Activated CD4-positive, alpha-beta T cell treated with anti-CD3 and anti-CD28 coated beads, Interleukin-10, Interleukin-2, amounts not matched to agents 100 ng/mL and 50 ng/mL, durations not matched to agents 16 hours and 8 hours (primary cell): ENCODE measurements around the gene SCML1.

Experiments used
- DNase-seq: peaks from one replicate; pipeline ENCODE4 v3.0.0-alpha.2; 2020

Gene SCML1

GRCh38 chrX:17736856-17737709 lies at the start of gene SCML1:
Gene SCML1 (plus strand): TSS chrX:17737493. CDS start chrX:17744187, 6,694 bp downstream.
- DNase-seq: peak; percentile 75

- DNase-seq: no peak
These were observed 49.6 kb upstream of the SCML1 start for GRCh38 chrX:17687648-17688047.

- peak; percentile 58 for DNase-seq
These were observed 47.3 kb upstream of the SCML1 start for GRCh38 chrX:17689971-17690409.

- DNase-seq: peak; percentile 28
These were observed 44.5 kb upstream of the SCML1 start for GRCh38 chrX:17692709-17693346.

- no peak for DNase-seq
These were observed 40.1 kb upstream of the SCML1 start for GRCh38 chrX:17697191-17697590.

GRCh38 chrX:17700976-17701375 lies 36.3 kb upstream of the SCML1 start:
- DNase-seq: no peak

GRCh38 chrX:17703201-17703600 lies 34.1 kb upstream of the SCML1 start:
- no peak for DNase-seq

- DNase-seq: no peak
These were observed 32.1 kb upstream of the SCML1 start for GRCh38 chrX:17705211-17705610.

- no peak for DNase-seq
These were observed 30.6 kb upstream of the SCML1 start for GRCh38 chrX:17706676-17707075.

GRCh38 chrX:17707731-17708130 lies 29.6 kb upstream of the SCML1 start:
- DNase-seq: no peak

- no peak for DNase-seq
These were observed 26.4 kb upstream of the SCML1 start for GRCh38 chrX:17710871-17711301.

- DNase-seq: no peak
These were observed 24.0 kb upstream of the SCML1 start for GRCh38 chrX:17713288-17713687.

GRCh38 chrX:17718649-17719165 lies 18.6 kb upstream of the SCML1 start:
- no peak for DNase-seq

GRCh38 chrX:17719711-17720110 lies 17.6 kb upstream of the SCML1 start:
- no peak for DNase-seq

GRCh38 chrX:17721715-17722114 lies 15.6 kb upstream of the SCML1 start:
- no peak for DNase-seq

- DNase-seq: no peak
These were observed 12.1 kb upstream of the SCML1 start for GRCh38 chrX:17725181-17725580.

GRCh38 chrX:17732138-17732783 lies 5.0 kb upstream of the SCML1 start:
- no peak for DNase-seq

GRCh38 chrX:17735406-17735805 lies 1.9 kb upstream of the SCML1 start:
- DNase-seq: no peak

GRCh38 chrX:17736478-17736855 lies 826 bp upstream of the SCML1 start:
- DNase-seq: no peak

- no peak for DNase-seq
These were observed 355 bp downstream of the SCML1 start for GRCh38 chrX:17737710-17737985.

GRCh38 chrX:17737986-17738713 lies 857 bp downstream of the SCML1 start:
- DNase-seq: peak; percentile 33

GRCh38 chrX:17738737-17739535 lies 1.6 kb downstream of the SCML1 start:
- peak; percentile 27 for DNase-seq
